ENCODE data around the gene RBX1. TPM values are rescaled to one million over a fixed set of nuclear protein-coding genes. Genes with fewer than 3 reads are reported as not detected.

The RBX1 gene
- total and polyA plus RNA-seq, 2 experiments from 2014 or later, result 31.7 to 340 TPM

DNA sequence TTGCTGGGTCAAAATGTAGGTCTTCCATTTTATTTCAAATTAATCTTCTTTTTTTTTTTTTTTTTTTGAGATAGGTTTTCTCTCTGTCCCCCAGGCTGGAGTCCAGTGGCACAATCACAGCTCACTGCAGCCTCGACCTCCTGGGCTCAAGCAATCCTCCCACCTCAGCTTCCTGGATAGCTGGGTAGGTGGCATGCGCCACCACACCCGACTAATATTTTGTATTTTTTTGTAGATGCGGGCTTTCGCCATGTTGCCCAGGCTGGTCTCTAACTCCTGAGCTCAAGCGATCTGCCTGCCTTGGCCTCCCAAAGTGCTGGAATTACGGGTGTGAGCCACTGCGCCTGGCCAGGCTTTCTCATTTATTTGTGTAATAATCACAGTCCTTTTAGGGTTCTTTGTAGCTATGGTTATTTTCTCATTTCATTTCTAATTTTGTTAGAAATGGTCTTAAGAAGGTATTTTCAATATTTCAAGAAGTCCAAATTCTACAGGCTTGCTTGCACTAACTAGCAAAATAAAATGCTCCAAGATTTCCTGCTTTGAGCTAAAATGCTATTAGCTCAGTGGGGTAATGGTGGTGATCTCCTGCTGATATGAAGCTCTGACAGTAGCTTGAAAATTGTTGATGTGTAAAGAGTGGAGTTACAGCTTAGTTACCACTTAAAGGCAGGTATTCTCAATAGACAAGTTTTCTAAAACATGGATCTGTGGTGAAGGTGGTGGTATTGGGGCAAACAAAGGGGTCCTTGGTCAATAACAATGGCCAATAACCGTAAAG lies 50.0 kb downstream of the RBX1 start:
- ATAC-seq, result no peak
- Histone ChIP-seq H2AFZ (no peak overlapping the region), H3K4me1 (ENCODE audit: insufficient read depth) (peaks cover 5% of the 10 kb centered on the region; the same call in 1 of the 2 replicates), H3K36me3 (ENCODE audit: insufficient read depth) (no peaks in the 10 kb centered on the region), H3K79me2 (replicated peaks; ENCODE audit: insufficient read depth) (no peaks in the 10 kb centered on the region), H3K4me2 (no peak overlapping the region), H3K9me2 (ENCODE audit: insufficient read depth) (no peaks in the 10 kb centered on the region), H4K20me1 (replicated peaks; ENCODE audit: insufficient read depth) (no peaks in the 10 kb centered on the region), H3K27me3 (ENCODE audit: insufficient read depth) (no peaks in the 10 kb centered on the region), H3K4me3 (no peak overlapping the region), H3F3A (replicated peaks; ENCODE audit: low read depth) (no peaks in the 10 kb centered on the region), H3K27ac (ENCODE audit: low read depth) (no peak overlapping the region)
- H3K36me3 Mint-ChIP-seq (ENCODE audit: low read depth), result no peaks in the 10 kb centered on the region
- H3K4me1 Mint-ChIP-seq, result peaks cover 4% of the 10 kb centered on the region; the same call in 2 of the 3 replicates
- H3K27me3 Mint-ChIP-seq (ENCODE audit: insufficient read depth, low read depth, poor library complexity), result peaks cover 6% of the 10 kb centered on the region
- H3K27ac Mint-ChIP-seq, result no peak overlapping the region
- TF ChIP-seq STAT1 (IDR thresholded peaks at IDR 0.05; ENCODE audit: unreplicated experiment), result no peak
- no peak for TF ChIP-seq EZH2phosphoT487 (IDR thresholded peaks at IDR 0.05; ENCODE audit: unreplicated experiment)
- TF ChIP-seq, protein P1, sequence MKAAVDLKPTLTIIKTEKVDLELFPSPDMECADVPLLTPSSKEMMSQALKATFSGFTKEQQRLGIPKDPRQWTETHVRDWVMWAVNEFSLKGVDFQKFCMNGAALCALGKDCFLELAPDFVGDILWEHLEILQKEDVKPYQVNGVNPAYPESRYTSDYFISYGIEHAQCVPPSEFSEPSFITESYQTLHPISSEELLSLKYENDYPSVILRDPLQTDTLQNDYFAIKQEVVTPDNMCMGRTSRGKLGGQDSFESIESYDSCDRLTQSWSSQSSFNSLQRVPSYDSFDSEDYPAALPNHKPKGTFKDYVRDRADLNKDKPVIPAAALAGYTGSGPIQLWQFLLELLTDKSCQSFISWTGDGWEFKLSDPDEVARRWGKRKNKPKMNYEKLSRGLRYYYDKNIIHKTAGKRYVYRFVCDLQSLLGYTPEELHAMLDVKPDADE (IDR thresholded peaks at IDR 0.05), result no peak
- TF ChIP-seq EZH2 (IDR thresholded peaks at IDR 0.05; ENCODE audit: low read depth, unreplicated experiment), result no peak
- TF ChIP-seq, protein P2, sequence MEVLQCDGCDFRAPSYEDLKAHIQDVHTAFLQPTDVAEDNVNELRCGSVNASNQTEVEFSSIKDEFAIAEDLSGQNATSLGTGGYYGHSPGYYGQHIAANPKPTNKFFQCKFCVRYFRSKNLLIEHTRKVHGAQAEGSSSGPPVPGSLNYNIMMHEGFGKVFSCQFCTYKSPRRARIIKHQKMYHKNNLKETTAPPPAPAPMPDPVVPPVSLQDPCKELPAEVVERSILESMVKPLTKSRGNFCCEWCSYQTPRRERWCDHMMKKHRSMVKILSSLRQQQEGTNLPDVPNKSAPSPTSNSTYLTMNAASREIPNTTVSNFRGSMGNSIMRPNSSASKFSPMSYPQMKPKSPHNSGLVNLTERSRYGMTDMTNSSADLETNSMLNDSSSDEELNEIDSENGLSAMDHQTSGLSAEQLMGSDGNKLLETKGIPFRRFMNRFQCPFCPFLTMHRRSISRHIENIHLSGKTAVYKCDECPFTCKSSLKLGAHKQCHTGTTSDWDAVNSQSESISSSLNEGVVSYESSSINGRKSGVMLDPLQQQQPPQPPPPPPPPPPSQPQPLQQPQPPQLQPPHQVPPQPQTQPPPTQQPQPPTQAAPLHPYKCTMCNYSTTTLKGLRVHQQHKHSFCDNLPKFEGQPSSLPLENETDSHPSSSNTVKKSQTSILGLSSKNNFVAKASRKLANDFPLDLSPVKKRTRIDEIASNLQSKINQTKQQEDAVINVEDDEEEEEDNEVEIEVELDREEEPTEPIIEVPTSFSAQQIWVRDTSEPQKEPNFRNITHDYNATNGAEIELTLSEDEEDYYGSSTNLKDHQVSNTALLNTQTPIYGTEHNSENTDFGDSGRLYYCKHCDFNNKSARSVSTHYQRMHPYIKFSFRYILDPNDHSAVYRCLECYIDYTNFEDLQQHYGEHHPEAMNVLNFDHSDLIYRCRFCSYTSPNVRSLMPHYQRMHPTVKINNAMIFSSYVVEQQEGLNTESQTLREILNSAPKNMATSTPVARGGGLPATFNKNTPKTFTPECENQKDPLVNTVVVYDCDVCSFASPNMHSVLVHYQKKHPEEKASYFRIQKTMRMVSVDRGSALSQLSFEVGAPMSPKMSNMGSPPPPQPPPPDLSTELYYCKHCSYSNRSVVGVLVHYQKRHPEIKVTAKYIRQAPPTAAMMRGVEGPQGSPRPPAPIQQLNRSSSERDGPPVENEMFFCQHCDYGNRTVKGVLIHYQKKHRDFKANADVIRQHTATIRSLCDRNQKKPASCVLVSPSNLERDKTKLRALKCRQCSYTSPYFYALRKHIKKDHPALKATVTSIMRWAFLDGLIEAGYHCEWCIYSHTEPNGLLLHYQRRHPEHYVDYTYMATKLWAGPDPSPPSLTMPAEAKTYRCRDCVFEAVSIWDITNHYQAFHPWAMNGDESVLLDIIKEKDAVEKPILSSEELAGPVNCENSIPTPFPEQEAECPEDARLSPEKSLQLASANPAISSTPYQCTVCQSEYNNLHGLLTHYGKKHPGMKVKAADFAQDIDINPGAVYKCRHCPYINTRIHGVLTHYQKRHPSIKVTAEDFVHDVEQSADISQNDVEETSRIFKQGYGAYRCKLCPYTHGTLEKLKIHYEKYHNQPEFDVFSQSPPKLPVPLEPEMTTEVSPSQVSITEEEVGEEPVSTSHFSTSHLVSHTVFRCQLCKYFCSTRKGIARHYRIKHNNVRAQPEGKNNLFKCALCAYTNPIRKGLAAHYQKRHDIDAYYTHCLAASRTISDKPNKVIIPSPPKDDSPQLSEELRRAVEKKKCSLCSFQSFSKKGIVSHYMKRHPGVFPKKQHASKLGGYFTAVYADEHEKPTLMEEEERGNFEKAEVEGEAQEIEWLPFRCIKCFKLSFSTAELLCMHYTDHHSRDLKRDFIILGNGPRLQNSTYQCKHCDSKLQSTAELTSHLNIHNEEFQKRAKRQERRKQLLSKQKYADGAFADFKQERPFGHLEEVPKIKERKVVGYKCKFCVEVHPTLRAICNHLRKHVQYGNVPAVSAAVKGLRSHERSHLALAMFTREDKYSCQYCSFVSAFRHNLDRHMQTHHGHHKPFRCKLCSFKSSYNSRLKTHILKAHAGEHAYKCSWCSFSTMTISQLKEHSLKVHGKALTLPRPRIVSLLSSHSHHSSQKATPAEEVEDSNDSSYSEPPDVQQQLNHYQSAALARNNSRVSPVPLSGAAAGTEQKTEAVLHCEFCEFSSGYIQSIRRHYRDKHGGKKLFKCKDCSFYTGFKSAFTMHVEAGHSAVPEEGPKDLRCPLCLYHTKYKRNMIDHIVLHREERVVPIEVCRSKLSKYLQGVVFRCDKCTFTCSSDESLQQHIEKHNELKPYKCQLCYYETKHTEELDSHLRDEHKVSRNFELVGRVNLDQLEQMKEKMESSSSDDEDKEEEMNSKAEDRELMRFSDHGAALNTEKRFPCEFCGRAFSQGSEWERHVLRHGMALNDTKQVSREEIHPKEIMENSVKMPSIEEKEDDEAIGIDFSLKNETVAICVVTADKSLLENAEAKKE (CRISPR knock-in tag; IDR thresholded peaks at IDR 0.05), result no peak
- TF ChIP-seq, protein P3, sequence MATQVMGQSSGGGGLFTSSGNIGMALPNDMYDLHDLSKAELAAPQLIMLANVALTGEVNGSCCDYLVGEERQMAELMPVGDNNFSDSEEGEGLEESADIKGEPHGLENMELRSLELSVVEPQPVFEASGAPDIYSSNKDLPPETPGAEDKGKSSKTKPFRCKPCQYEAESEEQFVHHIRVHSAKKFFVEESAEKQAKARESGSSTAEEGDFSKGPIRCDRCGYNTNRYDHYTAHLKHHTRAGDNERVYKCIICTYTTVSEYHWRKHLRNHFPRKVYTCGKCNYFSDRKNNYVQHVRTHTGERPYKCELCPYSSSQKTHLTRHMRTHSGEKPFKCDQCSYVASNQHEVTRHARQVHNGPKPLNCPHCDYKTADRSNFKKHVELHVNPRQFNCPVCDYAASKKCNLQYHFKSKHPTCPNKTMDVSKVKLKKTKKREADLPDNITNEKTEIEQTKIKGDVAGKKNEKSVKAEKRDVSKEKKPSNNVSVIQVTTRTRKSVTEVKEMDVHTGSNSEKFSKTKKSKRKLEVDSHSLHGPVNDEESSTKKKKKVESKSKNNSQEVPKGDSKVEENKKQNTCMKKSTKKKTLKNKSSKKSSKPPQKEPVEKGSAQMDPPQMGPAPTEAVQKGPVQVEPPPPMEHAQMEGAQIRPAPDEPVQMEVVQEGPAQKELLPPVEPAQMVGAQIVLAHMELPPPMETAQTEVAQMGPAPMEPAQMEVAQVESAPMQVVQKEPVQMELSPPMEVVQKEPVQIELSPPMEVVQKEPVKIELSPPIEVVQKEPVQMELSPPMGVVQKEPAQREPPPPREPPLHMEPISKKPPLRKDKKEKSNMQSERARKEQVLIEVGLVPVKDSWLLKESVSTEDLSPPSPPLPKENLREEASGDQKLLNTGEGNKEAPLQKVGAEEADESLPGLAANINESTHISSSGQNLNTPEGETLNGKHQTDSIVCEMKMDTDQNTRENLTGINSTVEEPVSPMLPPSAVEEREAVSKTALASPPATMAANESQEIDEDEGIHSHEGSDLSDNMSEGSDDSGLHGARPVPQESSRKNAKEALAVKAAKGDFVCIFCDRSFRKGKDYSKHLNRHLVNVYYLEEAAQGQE (IDR thresholded peaks at IDR 0.05; ENCODE audit: unreplicated experiment), result no peak
- no peak for TF ChIP-seq ZNF114 (CRISPR knock-in tag; IDR thresholded peaks at IDR 0.05)
- no peak for TF ChIP-seq CREB1 (CRISPR knock-in tag; IDR thresholded peaks at IDR 0.05; ENCODE audit: low read depth)
- TF ChIP-seq ZNF331 (CRISPR knock-in tag; IDR thresholded peaks at IDR 0.05; ENCODE audit: low read depth), result no peak
- TF ChIP-seq POLR2AphosphoS5 (IDR thresholded peaks at IDR 0.05; ENCODE audit: low read depth), result no peak
- no peak for TF ChIP-seq NANOG (IDR thresholded peaks at IDR 0.05; ENCODE audit: borderline replicate concordance)
- TF ChIP-seq, protein P4, sequence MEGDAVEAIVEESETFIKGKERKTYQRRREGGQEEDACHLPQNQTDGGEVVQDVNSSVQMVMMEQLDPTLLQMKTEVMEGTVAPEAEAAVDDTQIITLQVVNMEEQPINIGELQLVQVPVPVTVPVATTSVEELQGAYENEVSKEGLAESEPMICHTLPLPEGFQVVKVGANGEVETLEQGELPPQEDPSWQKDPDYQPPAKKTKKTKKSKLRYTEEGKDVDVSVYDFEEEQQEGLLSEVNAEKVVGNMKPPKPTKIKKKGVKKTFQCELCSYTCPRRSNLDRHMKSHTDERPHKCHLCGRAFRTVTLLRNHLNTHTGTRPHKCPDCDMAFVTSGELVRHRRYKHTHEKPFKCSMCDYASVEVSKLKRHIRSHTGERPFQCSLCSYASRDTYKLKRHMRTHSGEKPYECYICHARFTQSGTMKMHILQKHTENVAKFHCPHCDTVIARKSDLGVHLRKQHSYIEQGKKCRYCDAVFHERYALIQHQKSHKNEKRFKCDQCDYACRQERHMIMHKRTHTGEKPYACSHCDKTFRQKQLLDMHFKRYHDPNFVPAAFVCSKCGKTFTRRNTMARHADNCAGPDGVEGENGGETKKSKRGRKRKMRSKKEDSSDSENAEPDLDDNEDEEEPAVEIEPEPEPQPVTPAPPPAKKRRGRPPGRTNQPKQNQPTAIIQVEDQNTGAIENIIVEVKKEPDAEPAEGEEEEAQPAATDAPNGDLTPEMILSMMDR (conservative IDR thresholded peaks at IDR 0.05; ENCODE audit: low read depth in 2 of 2), result no peak
- TF ChIP-seq JUNB (IDR thresholded peaks at IDR 0.05; ENCODE audit: unreplicated experiment), result no peak
- no peak overlapping the region for H3K4me3 Mint-ChIP-seq
- DNase-seq (ENCODE audit: low spot score), result no peak
- H3K9me3 Mint-ChIP-seq, result peaks cover 3% of the 10 kb centered on the region; the same call in 1 of the 3 replicates
